Putamen (tissue), 1 donor: ENCODE data around the gene ANKRD28.
"Not testable (repeated sequence)": the region's sequence is repeated elsewhere in the genome, so short reads cannot be mapped to it uniquely, and the experiment has no call there.

Source experiments
- DNase-seq: peaks from one replicate; pipeline ENCODE4 v3.0.0-alpha.2; 2016; ENCODE audit warnings: low spot score

The ANKRD28 gene

DNA sequence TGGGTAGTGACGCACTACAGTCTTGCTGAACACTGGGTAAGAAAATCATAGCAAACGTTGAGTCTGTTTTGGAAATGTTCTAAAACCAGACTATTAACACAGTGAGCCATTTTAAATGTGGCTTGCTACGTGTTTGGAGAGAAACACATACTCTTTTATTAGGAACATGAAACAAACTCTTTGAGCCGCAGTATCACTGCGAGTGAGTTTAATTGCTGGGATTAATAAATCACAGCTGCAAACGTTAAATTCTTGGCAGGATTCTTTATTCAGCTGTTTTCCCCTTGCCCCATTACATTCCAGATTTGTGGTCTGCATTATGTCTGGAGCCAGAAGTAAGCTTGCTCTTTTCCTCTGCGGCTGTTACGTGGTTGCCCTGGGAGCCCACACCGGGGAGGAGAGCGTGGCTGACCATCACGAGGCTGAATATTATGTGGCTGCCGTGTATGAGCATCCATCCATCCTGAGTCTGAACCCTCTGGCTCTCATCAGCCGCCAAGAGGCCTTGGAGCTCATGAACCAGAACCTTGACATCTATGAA is 162.6 kb downstream of the ANKRD28 start:
- no peak for DNase-seq

DNA sequence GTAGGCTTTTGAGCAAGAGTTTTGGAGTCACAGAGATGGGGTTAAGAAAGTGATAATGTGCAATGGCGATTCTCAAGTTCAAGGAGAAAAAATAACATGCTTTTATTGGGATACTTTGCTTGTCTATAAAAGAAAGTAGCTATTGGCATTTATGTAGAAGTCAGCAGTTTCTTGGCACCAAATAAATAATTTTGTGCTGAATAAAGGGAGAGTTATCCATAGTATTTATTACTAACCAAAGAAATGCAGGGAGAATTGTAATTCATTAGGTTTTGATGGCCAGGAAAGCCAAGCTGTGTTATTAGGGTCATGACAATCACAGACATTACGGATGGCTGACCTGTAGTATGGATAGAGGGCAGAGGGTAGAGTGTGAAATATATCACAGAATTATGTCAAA is 163.1 kb downstream of the ANKRD28 start:
- DNase-seq, result no peak

DNA sequence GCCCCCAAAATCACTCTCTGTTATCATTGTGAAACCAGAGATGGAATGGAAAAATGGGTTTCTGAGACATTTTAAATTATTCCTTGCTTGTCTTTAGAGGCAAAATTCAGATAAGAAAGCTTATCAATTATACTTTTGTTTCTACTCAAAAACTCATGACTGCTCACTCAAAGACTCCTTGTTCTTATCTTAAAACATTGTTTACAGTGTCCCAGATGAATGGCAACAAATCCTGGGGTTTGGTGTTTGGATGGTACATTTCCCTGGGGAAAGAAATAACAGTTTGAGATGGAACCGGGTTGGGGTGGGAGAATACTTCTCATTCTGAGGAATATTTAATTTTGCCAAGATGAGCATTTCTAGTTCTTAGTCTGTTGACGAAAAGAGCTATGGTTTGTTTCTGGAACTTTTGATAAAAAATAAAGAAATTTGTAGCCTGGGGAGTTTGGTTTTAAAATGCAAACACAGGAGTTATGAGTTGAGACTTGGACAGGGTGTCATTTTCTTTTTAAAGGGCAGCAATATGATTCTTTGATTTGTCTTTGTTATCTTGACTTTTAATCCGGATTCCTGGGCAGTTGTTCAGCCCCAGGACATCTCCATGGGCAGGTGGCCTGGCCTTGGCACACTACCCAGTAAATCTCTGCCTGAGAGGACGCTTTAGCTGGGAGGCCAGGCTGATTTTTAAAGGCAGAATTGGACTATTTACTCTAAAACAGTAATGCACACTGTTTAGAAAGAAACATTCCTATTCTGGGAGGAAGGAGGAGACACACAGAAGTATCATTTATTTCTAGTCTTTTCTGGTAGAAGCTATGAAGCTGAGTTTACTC is 163.8 kb downstream of the ANKRD28 start:
- DNase-seq, result no peak

DNA sequence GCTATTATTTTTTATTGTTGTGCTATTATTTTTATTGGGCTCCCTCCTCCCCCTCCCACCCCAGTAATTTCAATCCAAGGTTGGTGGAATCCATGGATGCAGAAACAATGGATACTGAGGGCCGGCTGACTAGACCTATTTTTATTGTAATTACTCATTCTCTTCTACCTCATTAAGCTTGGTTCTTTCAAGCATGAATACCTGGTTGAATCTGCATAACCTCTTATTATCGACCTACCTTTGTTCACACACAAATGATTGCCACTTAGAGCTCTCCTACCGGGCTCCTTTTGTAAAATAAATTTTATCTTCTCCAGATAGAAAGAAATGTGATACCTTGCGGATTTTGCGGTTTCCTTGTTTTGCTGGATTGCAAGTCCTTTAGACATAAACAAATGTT is 164.6 kb downstream of the ANKRD28 start:
- DNase-seq, result no peak

DNA sequence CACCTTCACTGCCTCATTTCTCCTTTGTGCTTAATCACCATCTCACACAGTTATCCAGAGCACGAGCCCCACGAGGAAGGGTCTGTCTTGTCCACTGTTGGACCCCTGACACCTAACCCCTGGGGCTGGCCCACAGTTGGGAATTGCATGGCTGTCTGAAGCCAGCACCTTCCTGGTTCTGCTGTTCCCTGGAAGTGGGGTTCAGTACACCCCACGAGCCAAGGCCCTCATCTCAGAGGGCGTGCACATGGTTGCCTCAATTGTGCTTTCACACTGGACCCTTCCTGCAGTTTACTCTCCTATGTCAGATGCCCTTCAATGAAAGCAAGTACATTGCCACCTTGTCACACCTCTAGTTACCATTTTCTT is 165.6 kb downstream of the ANKRD28 start:
- no peak for DNase-seq

DNA sequence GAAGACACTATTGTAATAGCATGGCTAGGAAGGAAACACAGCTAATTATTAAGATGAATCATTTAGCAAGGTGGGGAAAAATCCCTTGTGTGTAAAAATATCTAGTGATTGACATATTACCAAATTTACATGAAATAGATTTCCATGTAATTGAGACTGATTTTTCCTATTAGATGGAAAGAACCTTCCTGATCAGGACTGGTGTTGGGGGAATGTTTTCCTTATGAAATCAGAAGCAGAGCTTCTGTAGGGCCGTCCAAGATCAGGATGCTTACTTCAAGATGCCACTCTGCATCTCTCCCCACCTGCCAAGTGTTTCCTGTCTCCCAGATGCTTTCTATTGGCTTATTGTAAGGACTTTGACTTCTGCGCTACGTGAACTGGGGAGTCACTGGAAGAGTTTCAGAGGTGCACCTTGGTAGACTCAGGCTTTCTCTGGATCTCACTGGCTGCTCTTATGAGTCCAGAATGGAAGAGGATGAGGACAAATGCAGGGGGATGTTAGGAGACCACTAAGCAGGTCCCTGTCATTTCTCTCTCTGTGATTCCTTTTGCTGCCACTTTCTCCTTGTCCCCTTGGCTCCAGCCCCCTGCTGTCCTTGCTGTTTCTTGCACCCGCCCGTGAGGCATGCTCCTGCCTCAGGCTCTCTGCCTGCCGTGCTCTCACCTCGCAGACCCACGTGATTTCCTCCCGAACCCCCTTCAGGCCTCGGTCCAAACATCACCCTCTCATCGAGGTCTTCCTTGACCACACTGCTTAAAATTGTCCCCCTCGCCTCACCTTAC is 166.2 kb downstream of the ANKRD28 start:
- DNase-seq, result no peak

DNA sequence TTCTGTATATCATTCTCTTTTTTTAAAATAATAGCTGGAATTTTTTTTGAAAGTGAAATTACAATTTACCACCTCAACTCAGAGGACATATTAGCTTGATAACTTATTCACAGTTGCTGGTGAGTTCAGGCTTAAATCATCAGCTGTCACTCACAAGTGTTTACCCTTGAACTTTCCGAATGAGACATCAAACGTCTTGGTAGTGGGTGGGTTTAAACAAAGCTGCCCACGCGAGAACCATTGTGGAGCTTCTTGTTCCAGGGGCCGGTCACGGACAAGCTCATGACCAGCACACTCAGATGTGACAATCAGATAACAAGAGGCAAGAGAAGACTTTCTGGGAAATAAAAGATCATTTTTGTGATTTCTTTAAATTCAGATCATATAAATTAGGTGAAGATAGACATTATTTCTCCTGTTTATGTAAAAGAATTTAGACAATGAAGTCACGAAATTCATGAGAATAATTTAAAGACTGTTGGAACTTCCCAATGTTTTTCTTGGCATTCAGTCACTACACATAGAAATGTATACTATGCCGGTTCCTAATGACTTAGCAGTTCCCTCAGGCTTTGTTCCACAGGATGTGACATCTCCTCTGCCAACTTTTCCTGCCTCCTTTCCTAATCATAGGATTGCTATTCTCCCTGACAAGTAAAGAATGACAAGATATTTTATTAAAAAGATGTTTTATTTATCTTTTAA is 167.0 kb downstream of the ANKRD28 start:
- DNase-seq, result no peak

DNA sequence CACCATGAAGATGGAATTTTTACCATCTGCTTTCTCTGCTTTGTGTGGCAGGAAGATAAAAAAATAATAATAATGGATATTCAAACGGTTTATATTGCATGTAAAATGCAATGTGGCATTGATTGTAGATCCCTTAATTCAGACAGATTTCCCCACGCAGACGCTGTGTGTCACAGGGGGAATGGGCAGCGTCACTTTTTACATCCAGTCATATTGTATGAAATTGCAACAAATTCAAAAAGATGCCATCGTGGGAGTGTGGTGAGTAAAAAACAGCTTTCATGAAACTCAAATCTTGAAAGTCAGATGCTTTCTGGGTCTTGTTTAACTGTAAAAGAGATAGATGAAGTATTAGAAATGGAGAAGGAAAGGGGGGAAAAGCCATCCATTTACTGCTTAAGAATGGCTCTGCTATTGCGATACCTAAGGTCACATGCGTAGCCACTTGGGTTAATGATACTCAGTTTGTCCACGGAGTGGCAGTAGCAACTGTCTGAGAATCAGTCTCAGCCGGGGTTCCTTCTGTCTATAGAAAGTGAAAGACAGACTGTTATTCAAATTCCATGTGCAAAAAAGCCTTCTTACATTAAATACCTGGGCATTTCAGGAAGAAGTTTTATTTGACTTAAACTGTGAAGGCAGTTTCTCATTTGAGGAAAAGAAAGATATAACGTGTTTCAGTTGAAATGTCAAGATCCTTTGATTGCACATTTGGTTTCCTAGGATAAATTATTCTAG is 167.8 kb downstream of the ANKRD28 start:
- peak; percentile 84 for DNase-seq

DNA sequence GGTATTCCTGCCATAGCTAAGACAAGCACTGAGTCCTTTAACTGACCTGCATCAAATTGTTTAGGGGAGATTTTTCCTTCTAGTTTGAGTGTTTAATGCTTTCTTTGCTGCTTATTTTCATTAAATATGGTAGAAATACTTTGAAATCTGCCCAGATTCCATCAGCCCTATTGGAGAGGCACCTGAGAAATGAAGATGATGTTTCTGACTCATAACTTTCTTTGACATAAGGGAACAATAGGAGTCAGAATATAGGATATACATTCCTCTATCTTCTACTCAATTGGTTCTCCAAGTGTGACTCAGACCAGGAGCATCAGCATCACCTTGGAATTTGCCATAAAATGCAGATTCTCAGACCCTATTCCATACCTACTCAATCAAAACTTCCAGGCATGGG is 168.8 kb downstream of the ANKRD28 start:
- DNase-seq, result no peak

DNA sequence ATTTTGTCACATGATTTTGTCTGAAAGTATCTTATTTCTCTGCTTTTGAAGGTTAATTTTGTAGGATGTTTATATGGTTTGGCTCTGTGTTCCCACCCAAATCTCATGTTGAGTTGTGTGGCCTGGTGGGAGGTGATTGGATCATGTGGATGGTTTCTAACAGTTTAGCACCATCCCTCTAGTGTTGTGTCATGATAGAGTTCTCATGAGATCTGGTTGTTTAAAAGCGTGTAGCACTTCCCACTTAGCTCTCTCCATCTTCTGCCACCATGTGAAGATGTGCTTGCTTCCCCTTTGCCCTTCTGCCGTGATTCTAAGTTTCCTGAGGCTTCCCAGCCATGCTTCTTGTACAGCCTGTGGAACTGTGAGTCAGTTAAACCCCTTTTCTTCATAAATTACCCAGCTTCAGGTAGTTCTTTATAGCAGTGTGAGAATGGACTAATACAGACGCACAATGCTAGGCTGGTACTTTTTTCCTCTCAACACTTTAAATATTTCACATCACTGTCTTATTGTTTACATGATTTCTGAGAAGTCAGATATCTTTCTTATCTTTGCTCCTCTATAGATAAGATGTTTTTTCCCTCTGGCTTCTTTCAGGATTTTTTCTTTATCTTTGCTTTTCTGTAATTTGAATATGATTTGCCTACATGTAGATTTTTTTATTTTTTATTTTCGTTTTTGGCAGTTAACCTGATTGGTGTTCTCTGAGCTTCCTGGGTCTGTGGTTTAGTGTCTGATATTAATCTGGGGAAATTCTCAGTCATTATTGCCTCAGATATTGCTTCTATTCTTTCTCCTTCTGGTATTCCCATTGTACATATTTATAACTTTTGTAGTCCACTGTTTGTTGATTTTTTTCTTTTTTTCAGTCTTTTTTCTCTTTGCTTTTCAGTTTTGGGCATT is 174.0 kb downstream of the ANKRD28 start:
- no peak for DNase-seq

DNA sequence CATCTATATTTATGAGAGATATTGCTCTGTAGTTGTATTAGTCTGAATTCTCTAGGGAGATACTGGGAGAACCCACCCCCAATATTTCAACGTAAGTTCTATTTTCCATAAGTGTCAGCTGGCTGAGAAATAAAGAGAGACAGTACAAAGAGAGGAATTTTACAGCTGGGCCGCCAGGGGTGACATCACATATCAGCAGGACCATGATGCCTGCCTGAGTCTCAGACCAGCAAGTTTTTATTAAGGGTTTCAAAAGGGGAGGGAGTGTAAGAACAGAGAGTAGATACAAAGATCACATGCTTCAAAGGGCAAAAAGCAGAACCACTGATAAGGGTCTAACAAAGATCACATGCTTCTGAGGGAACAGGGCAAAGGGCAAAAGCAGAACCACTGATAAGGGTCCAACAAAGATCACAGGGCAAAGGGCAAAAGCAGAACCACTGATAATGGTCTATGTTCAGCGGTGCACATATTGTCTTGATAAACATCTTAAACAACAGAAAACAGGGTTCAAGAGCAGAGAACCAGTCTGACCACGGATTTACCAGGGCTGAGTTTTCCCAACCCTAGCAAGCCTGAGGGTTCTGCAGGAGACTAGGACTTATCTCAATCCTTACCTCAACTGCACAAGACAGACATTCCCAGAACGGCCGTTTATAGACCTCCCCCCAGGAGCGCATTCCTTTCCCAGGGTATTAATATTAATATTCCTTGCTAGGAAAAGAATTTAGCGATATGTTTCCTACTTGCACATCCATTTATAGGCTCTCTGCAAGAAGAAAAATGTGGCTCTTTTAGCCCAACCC is 177.9 kb downstream of the ANKRD28 start:
- DNase-seq, result not testable (repeated sequence)
